Kidney capillary endothelial cell (primary cell): Measurements from ENCODE around the gene RGS9.

ENCODE experiments used
- DNase-seq: peaks from one replicate; pipeline ENCODE4 v3.0.0-alpha.2; 2018; ENCODE audit warnings: low spot score

RGS9 gene

DNA sequence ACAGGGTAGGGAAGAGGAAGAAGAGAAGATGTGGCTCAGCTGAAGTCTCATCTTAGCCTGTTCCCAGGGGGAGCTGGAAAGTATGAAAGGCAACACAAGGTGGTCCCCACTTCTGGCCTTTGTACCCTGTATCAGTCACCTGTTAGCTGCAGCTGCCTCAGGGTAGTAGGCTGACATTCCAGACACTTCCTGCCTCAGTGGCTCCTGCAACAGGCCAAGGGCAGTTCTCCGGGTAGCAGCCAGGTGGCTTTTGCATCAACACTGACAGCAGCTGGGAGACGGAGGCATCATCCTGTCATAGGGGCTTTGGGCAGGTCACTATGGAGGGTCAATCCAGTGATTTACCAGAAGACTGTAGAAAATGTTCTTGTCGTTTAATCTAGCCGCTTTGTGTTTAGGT lies 124.0 kb downstream of the RGS9 start:
- no peak for DNase-seq

DNA sequence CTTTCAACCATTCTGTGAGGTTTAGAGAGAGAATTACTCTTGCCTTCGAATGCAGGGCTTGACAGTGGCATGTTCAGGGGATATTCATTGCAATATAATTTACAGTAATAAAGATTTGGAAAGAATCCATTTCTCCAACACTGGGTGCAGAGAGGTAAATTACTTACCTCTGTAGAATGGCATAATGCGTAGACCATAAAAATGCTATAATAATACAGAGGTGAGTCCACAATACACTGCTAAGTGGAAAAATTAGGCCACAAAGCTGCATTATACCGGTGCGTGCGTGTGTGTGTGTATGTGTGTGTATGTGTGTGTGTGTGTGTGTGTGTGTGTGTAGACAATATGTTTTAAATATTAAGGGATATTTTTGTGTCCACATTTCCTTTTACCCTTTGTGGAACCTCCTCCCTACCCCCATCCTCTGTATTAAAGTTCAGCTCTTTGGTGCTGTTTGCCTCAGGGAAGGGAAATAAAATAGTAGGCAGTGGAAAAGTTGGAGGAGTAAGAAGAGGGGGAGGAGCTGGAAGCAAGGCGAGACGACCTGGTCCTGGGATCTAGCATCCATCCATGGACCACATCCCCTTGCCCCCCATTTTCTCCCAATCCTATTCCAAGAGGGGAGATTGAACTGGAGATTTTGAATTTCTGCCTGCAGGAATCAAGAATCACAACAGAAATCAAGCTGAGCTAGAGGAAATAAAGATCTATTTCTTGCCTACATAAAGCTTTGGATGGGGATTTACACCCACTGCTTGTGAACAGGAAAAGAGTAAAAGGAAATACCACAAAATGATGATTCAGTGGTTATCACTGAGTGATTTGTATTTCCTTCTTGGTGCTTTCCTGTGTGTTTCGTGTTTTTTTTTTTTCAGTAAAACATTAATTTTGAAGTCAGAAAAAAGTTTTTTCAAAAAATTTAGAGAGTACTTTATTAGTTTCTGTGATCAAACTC lies 124.8 kb downstream of the RGS9 start:
- peak; percentile 83 for DNase-seq

DNA sequence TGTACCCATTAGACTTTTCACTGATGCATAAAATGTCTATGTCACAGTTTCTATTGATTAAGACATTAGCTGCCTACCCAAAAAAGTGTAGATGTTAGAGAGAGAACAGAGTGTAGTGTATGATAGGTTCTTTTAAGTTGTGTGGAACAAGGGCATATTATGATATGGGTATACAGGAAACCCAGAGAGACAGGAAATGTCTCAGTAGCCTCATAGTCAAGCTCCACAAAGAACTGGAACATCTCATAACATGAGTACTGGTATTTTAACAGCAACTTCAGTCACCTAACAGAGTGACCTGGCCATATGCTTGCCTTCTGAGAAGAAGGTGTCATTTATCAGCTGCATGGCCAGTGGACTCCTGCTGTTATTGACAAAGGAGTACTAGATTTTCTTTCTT lies 128.1 kb downstream of the RGS9 start:
- DNase-seq = peak; percentile 34

DNA sequence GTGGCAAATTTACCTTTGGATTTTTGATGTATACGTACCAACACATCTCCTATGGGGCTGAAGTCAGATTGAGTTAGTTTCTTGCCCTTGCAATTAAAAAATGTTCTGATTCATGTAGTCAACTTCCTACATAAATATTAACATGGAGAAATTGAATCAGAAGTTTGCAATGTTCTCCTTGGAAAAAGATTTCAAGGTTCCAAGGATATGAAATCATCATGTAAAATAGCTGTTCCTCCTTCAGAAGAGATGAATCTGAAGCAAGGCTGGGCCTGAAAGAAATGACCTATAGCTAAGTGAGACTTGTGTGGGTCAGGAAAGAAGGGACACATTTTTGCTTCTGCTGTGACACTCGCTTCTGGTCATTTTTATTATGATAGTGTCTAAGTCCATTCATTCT lies 131.7 kb downstream of the RGS9 start:
- no peak for DNase-seq

DNA sequence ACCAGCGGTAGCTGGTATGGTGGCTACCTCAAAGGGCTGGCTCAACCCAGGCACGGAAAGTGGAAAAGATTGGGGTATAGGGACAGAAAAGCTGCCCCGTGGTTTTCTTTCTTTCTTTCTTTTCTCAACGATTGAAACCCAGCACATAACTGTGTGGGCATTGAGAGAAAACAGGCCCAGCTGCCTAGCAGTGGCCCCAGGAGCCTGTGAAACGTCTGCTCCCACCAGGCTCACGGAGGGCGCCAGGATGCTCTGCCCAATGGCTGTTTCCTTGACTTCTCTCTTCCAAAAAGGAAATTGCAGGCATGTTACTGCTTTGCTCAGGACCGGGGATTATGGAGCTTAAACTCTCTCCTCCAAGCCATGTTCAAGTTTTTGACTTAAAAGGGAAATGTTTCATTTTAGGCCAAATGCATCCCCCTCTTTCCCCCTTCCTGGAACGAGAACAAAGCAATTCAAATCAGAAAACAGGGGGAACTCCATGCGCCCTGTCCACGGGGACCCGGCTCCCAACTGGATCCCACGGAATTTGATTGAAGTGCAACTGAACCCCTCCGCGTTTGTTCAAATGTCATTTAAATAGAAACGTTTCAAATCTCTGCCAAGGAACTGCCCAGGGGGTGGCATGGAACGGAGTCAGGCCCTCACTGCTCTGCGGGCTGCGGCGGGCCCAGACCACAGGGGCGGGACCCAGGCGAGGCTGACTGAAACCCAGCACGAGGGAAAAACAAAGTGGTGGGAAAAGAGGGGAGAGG lies 133.5 kb downstream of the RGS9 start:
- DNase-seq = no peak

DNA sequence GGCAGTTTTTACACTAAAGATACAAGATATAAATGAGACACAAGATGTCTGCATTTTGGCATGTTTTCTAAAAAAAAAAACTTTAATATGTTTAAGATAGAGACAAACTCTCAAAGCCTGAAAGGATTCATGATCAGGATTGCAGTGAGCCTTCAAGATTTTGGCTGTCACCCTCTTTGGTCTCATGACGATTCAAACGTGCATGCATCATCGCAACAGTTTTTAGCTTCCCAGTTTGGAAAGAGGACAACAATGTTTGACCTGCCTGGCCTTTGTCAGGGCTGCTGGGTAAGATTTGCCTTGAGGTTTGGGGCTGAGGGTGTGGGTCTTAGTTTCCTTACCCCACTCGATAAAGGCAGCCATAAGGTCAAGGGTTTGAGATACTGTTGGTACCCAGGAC lies 134.1 kb downstream of the RGS9 start:
- DNase-seq = no peak
